Heart left ventricle (tissue), 13 donors: ENCODE measurements around the gene NXN.

ENCODE experiments used
- CTCF ChIP-seq, 12 donors: fragments of 200-600 bp; sonication (generic) in 4 of 12; IDR thresholded peaks; one replicate each; pipeline versions ENCODE4 v1.5.0 to v1.8.0; 2018 to 2022; ENCODE audit warnings: antibody characterized with exemption in 12 of 12, mild to moderate bottlenecking in 5 of 12
- POLR2A ChIP-seq, 2 donors: fragments of 450-650 bp; IDR thresholded peaks; one replicate each; pipeline ENCODE4 v1.6.1; 2017; ENCODE audit warnings: antibody characterized with exemption in 2 of 2, mild to moderate bottlenecking in 2 of 2, moderate library complexity in 2 of 2
- donor health status: ischemic (EF 13 %, LVEDD 7.1; RV severe dilation, severe dysfunction).
- donor health status: DM: no; HTN: yes; CAD: no.
- donor health status: DM: no; HTN: no; CAD: no.
- donor health status: ischemic (EF 25% LVEDD 6.9; RV normal size, moderate dysfunction).
- donor health status: ischemic (EF 25% LVEDD 5.7; RV mildly dilated, moderate dysfunction).
- donor health status: ischemic (EF 35%, LVEDD 5.7; RV mildly dilated, moderate dysfunction).
- donor health status: nonischemic (EF 11% LVEDD 7.7; RV severe dilation, severe dysfunction).
- donor health status: DM: yes; HTN: yes; CAD: no.
- donor health status: PGD.
- donor health status: ischemic (EF 29% LVEDD 5.4; RV normal size, mild dysfunction).
- donor health status: nonischemic (EF 23%, LVEDD 6.1; RV moderate dilation, normal function).

DNA sequence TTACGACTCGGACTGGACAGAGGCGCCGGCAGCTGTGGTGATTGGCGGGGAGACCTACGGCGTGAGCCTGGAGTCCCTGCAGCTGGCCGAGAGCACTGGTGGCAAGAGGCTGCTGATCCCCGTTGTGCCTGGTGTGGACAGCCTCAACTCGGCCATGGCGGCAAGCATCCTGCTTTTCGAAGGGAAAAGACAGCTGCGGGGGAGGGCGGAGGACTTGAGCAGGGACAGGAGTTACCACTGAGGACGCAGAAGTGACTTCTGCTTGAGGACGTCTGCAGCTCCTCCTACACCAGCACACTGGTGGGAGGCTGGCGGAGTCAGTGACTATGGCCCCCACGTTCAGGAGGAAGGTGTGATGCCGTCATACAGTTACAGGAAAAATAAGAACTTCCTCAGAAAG is 187.7 kb downstream of the NXN start:
- TF ChIP-seq CTCF (IDR thresholded peaks at IDR 0.05) (no peak), POLR2A (IDR thresholded peaks at IDR 0.05) (no peak)
